Ishikawa (cell line): Measurements from ENCODE around the gene ST14.

Experiments used
- CEBPB ChIP-seq: IDR thresholded peaks from 2 replicates; pipeline ENCODE4 v1.6.1; 2012
- CREB1 ChIP-seq: IDR thresholded peaks from 2 replicates; pipeline ENCODE4 v1.6.1; 2012; ENCODE audit warnings: low read depth
- EGR1 ChIP-seq: IDR thresholded peaks from 2 replicates; pipeline ENCODE4 v1.6.1; 2012
- EP300 ChIP-seq: IDR thresholded peaks from 2 replicates; pipeline ENCODE4 v1.6.1; 2012; ENCODE audit warnings: borderline replicate concordance
- FOXM1 ChIP-seq: IDR thresholded peaks from 2 replicates; pipeline ENCODE4 v1.6.1; 2012; ENCODE audit warnings: low read depth, borderline replicate concordance
- MAX ChIP-seq: IDR thresholded peaks from 2 replicates; pipeline ENCODE4 v1.6.1; 2012
- NFIC ChIP-seq: IDR thresholded peaks from 2 replicates; pipeline ENCODE4 v1.6.1; 2012
- RAD21 ChIP-seq: IDR thresholded peaks from 2 replicates; pipeline ENCODE4 v1.6.1; 2012; ENCODE audit warnings: low read depth
- REST ChIP-seq: IDR thresholded peaks from 2 replicates; pipeline ENCODE4 v1.6.1; 2012; ENCODE audit warnings: low read depth, mild to moderate bottlenecking
- TAF1 ChIP-seq: IDR thresholded peaks from 2 replicates; pipeline ENCODE4 v1.6.1; 2012; ENCODE audit warnings: low read depth, mild to moderate bottlenecking
- TCF12 ChIP-seq: IDR thresholded peaks from 2 replicates; pipeline ENCODE4 v1.6.1; 2012; ENCODE audit warnings: low read depth
- TEAD4 ChIP-seq: IDR thresholded peaks from 2 replicates; pipeline ENCODE4 v1.6.1; 2012
- YY1 ChIP-seq: IDR thresholded peaks from 2 replicates; pipeline ENCODE4 v1.6.1; 2012; ENCODE audit warnings: low read depth
- ZBTB7A ChIP-seq: IDR thresholded peaks from 2 replicates; pipeline ENCODE4 v1.6.1; 2012; ENCODE audit warnings: low read depth
- TF ChIP-seq, protein P1 (sequence below): IDR thresholded peaks from 2 replicates; pipeline ENCODE4 v1.6.1; 2012

ST14 gene

GRCh38 chr11:130145311-130145812 is 14.2 kb upstream of the ST14 start:
- TF ChIP-seq YY1 (no peak), EGR1 (no peak), TAF1 (no peak), FOXM1 (no peak), REST (no peak), RAD21 (no peak), NFIC (no peak)
- TF ChIP-seq, protein P1, sequence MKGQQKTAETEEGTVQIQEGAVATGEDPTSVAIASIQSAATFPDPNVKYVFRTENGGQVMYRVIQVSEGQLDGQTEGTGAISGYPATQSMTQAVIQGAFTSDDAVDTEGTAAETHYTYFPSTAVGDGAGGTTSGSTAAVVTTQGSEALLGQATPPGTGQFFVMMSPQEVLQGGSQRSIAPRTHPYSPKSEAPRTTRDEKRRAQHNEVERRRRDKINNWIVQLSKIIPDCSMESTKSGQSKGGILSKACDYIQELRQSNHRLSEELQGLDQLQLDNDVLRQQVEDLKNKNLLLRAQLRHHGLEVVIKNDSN = no peak

DNA sequence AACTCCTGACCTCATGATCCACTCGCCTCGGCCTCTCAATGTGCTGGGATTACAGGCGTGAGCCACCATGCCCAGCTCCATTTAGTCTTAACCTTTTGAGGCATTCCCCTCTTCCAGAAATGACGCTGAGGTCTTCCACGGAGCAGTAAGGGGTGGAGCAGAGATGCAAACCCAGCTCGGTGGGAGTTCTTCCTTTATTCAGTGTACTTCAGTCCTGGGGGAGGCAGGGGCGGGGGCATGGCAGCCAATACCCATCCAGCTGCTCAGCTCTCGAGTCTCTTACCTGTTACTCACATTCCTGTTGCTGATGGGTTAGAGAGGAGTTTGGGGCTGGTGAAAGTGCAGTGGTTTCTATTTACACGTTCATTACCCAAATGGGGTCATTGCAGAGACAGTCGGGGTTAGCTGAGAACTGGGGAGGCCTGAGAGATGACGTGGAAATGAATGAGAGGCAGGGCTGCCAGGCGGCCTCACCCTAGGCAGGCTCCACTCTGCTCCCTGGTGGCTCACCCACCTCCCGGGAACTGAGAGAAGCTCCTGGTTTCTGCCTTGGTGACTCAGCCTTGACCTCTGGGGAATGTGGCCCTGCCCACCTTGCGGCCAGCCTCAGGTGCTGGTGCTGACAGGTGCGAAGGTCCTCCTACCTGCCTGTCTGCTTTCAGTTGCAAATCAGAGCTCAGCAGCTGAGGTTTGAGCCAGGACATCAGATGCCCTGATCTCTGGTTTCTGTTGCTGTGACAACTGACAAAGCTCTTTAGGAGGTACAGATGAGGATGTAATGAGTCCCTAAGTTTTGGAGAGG is 13.4 kb upstream of the ST14 start:
- TF ChIP-seq MAX = peak; percentile 95
- TF ChIP-seq TCF12 = peak; percentile 82
- TF ChIP-seq TAF1 = no peak
- TF ChIP-seq CEBPB = no peak
- no peak for TF ChIP-seq EGR1
- no peak for TF ChIP-seq REST
- TF ChIP-seq RAD21 = peak; percentile 48
- TF ChIP-seq, protein P1 = no peak
- no peak for TF ChIP-seq CREB1
- no peak for TF ChIP-seq FOXM1
- TF ChIP-seq YY1 = no peak
- no peak for TF ChIP-seq ZBTB7A
- peak; percentile 57; the same call in 1 of the 2 replicates for TF ChIP-seq EP300
- TF ChIP-seq NFIC = 0 out of 2 replicates have a peak, but pooled peaks have one; percentile 1
- TF ChIP-seq TEAD4 = peak; percentile 91

- TF ChIP-seq TCF12 (no peak), NFIC (no peak), FOXM1 (no peak), EP300 (no peak), TAF1 (no peak), MAX (no peak), EGR1 (no peak), REST (no peak), RAD21 (no peak), CREB1 (no peak), ZBTB7A (no peak), CEBPB (no peak), TEAD4 (no peak), YY1 (no peak)
- TF ChIP-seq, protein P1 = no peak
These were observed 12.8 kb upstream of the ST14 start for GRCh38 chr11:130146796-130147195.
